Dendritic cell treated with granulocyte-macrophage colony-stimulating factor and Interleukin-4, amounts not matched to agents 40 ng/mL and 50 ng/mL, for 4 days (primary cell): Measurements from ENCODE around the gene HLCS.

ENCODE experiments used
- H3K27ac Mint-ChIP-seq: one replicate; pipeline ENCODE4 v1.8.0; 2022; ENCODE audit warnings: mild to moderate bottlenecking, mixed read lengths
- H3K27me3 Mint-ChIP-seq: one replicate; pipeline ENCODE4 v1.8.0; 2022; ENCODE audit warnings: mild to moderate bottlenecking, mixed read lengths
- H3K36me3 Mint-ChIP-seq: one replicate; pipeline ENCODE4 v1.8.0; 2022; ENCODE audit warnings: low read depth, mixed read lengths
- H3K4me1 Mint-ChIP-seq: one replicate; pipeline ENCODE4 v1.8.0; 2022; ENCODE audit warnings: low read depth, mixed read lengths
- H3K4me3 Mint-ChIP-seq: one replicate; pipeline ENCODE4 v1.8.0; 2022; ENCODE audit warnings: mild to moderate bottlenecking, moderate library complexity, mixed read lengths
- H3K9me3 Mint-ChIP-seq: one replicate; pipeline ENCODE4 v1.8.0; 2022; ENCODE audit warnings: mixed read lengths
- intact Hi-C: fragments of 100-400 bp; cut with micrococcal nuclease; formaldehyde crosslinking; loops from one replicate; pipeline ENCODE4 v1.15.0; 2022

HLCS gene

DNA sequence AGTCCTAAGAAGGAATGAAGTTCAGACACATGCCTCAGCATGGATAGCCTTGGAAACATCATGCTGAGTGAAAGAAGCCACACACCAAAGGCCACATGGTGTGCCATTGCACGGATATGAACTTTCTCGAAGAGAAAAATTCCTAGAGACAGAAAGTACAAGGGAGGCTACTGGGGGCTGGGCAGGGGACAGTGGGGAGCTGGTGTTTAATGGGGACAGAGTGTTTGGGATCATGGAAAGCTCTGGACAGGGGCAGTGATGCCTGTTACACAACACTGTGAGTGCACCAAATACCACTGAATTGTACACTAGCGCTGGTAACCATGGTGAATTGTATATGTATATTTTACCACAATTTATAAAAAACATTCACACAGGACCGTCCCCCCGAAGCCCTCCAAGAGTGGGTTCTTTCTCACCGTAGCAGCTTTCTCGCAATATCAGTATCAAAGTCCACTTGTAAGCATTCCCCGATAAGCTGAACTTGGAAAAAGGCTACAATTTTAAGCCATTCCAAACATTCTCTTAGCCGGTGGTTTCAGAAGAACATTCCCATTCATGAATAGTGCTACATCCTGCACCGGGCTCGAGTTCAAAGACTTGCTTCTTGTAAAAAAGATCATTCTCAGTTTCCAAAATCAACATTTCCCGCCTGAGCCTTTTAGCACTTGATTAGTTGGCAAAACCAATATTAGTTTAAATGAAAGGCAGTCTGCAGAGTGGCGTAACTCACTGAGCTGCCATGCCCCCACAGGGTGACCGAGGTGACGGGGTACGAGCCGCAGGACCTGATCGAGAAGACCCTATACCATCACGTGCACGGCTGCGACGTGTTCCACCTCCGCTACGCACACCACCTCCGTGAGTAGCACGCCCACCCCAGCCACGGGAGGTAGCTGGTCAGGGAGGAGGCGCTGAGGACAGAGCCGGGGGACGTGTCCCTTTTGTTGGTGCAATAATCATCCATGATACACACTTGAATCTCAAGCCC lies 235.9 kb downstream of the HLCS start:
- Mint-ChIP-seq H3K36me3 (no peaks in the 10 kb centered on the region), H3K27me3 (peaks cover 9% of the 10 kb centered on the region), H3K4me1 (no peaks in the 10 kb centered on the region), H3K27ac (no peak overlapping the region), H3K9me3 (no peaks in the 10 kb centered on the region), H3K4me3 (no peak overlapping the region)
- intact Hi-C loops, result no loop called here

GRCh38 chr21:36729310-36729970 lies 237.0 kb downstream of the HLCS start:
- Mint-ChIP-seq H3K27me3 (peaks cover 8% of the 10 kb centered on the region), H3K36me3 (no peaks in the 10 kb centered on the region), H3K9me3 (no peaks in the 10 kb centered on the region), H3K4me1 (no peaks in the 10 kb centered on the region), H3K27ac (no peak overlapping the region), H3K4me3 (no peak overlapping the region)
- intact Hi-C loops, result no loop called here

DNA sequence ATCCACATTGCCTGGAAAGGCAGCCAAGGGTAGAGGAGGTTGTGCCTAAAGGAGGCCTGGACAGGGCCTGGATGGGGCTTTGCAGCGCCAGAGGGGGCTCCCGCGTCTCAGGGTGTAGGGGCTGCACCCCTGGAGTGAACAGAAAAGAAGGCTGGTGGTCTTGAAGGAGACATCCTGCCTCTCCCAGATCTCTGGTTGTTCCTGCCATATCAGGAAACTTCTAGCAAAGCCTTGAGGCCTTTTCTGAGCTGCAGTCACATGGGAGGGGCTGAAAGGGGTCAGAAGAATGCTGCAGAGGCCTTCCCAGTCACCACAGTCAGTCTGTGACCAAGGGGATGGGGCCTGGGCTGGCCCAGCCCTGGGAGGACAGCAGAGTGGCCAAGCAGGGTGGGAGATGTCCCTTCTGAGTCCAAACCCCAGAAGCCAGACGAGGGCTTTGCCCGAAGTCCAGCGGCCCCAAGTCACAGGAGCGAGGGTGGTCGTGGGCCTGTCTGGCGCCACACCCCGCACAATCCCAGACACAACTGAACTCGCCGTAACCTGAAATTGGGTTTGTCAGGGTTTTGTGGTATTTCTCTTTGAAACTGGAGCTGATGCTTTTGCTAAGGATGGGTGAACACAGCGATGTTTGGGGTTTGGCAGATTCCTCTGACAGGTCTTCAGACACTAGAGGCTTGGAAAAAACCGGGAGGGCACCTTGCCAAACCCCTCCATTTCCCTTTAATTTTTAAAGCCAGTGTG lies 237.9 kb downstream of the HLCS start:
- H3K27me3 Mint-ChIP-seq, result peaks cover 9% of the 10 kb centered on the region
- no peaks in the 10 kb centered on the region for H3K36me3 Mint-ChIP-seq
- H3K9me3 Mint-ChIP-seq, result no peaks in the 10 kb centered on the region
- no peak overlapping the region for H3K4me3 Mint-ChIP-seq
- H3K4me1 Mint-ChIP-seq, result no peaks in the 10 kb centered on the region
- H3K27ac Mint-ChIP-seq, result no peak overlapping the region
- intact Hi-C loops, result no loop called here

DNA sequence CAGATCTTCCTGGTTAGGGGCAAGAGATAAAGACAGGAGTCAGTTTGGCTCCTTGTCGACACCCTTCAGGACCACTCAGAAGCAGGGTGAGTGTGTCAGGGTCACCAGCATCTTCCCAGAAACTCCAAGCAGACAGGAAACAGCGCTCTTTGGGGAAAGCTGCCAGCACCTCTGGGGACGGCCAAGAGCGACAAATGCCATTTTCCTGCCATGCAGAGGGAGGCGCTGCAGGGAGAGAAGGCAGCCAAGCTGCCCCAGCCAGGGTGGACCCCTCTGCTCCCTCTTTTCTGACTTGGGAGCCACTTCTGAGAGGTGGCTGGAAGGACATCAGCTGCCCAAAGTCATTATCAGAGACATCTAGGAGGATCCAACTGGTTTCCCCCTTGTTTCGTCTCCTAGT lies 238.6 kb downstream of the HLCS start:
- no peak overlapping the region for H3K27ac Mint-ChIP-seq
- no peaks in the 10 kb centered on the region for H3K4me1 Mint-ChIP-seq
- H3K4me3 Mint-ChIP-seq, result no peak overlapping the region
- peaks cover 11% of the 10 kb centered on the region for H3K27me3 Mint-ChIP-seq
- no peaks in the 10 kb centered on the region for H3K9me3 Mint-ChIP-seq
- H3K36me3 Mint-ChIP-seq, result no peaks in the 10 kb centered on the region
- intact Hi-C loops, result no loop called here

GRCh38 chr21:36725793-36726386 lies 240.6 kb downstream of the HLCS start:
- Mint-ChIP-seq H3K9me3 (no peaks in the 10 kb centered on the region), H3K27me3 (peaks cover 14% of the 10 kb centered on the region), H3K36me3 (no peaks in the 10 kb centered on the region), H3K4me3 (no peak overlapping the region), H3K27ac (no peak overlapping the region), H3K4me1 (no peaks in the 10 kb centered on the region)
- intact Hi-C loops, result no loop called here

- intact Hi-C loops, result no loop called here
- Mint-ChIP-seq H3K36me3 (no peaks in the 10 kb centered on the region), H3K9me3 (no peaks in the 10 kb centered on the region), H3K4me1 (no peaks in the 10 kb centered on the region), H3K4me3 (no peak overlapping the region), H3K27ac (no peak overlapping the region), H3K27me3 (peaks cover 19% of the 10 kb centered on the region)
These were observed 241.8 kb downstream of the HLCS start for GRCh38 chr21:36724660-36725059.

DNA sequence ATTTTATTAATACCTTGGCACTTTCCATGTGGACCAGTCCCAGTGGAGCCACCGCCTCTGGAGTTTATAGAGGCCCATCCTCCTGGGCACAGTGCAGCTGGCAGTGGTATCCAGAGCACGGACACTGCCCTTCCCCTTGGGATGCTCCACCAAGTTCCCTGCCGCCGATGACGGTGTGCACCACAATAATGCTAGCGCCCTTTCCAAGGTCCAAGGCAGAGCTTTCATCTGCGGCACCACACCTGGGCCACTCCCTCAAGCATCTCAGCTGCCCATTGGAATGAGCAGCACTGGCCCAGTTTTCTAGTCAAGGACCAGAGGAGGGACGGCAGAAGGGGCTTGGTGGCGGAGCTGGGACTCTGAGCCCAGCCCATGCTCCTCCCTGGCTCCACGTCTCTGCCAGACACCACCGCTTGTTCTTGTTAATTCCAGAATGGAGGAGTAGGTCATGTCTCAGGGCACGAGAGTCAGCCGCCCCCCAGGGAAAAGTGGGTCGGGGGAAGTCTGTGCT lies 243.0 kb downstream of the HLCS start:
- H3K4me3 Mint-ChIP-seq, result no peak overlapping the region
- no peaks in the 10 kb centered on the region for H3K36me3 Mint-ChIP-seq
- no peaks in the 10 kb centered on the region for H3K9me3 Mint-ChIP-seq
- H3K4me1 Mint-ChIP-seq, result no peaks in the 10 kb centered on the region
- no peak overlapping the region for H3K27ac Mint-ChIP-seq
- intact Hi-C loops, result no loop called here
- H3K27me3 Mint-ChIP-seq, result peaks cover 24% of the 10 kb centered on the region

DNA sequence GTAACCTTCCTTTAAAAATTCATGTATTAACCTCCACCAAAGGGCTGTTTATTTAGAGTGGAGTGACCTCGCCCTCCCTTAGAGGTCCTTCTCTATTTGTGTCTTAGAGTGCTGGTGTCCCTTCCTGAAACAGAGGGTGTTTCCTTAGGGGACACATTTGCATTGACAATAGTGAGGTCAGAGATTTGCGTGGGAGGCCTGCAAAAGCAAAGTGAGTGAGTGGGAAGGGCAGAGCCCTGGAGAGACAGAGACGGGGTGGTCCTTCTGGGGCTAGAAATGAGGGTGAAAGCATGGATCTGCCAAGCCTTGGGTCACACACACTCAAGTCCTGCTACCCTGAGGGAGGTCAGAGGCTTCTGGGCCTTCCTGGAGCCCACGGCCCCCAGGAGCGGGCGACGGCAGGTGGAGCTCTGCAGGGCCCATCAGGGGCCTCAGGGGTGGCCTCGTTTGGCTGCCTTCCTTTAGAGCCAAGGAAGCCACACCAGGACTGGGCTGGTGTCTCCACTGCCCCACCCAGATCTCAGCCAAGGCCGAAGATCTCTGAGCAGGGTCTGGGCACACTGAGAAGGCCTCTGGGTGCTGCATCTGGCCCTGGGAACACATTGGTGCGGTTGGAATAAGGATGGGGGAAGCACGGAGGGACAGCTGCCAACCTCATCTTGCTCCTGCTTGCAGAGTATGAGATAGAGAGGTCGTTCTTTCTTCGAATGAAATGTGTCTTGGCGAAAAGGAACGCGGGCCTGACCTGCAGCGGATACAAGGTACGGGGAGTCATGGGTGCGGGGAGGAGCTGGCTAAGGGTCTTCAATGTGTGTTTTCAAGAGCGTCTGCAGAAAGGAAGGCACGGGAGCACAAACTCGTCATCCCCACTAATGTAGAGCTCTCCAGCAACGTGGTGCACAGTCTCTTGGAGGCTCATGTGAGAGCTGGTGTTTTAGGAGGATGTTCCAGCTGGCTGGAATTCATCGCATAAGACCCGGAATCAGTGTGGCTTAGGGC lies 243.8 kb downstream of the HLCS start:
- intact Hi-C loops, result no loop called here
- Mint-ChIP-seq H3K27me3 (peaks cover 28% of the 10 kb centered on the region), H3K4me1 (no peaks in the 10 kb centered on the region), H3K4me3 (no peak overlapping the region), H3K36me3 (no peaks in the 10 kb centered on the region), H3K9me3 (no peaks in the 10 kb centered on the region), H3K27ac (no peak overlapping the region)

GRCh38 chr21:36721817-36722216 lies 244.7 kb downstream of the HLCS start:
- Mint-ChIP-seq H3K27ac (no peak overlapping the region), H3K27me3 (peaks cover 34% of the 10 kb centered on the region), H3K4me1 (no peaks in the 10 kb centered on the region), H3K36me3 (no peaks in the 10 kb centered on the region), H3K4me3 (no peak overlapping the region), H3K9me3 (no peaks in the 10 kb centered on the region)
- intact Hi-C loops, result no loop called here

DNA sequence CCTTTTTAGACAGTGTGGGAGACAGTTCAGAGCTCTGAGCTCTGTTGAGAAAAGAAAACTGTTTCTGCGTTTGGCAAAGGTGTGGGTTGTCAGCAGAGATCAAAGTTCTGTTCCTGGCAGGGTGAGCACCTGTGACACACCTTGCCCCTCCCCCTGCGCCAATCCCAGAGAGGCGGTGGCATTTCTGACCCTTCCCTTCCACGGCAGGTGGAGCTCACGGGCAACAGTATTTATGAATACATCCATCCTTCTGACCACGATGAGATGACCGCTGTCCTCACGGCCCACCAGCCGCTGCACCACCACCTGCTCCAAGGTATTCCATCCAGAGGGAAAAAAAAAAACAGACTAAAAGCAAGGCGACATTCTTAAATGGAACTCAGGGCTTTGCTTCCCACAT lies 246.9 kb downstream of the HLCS start:
- Mint-ChIP-seq H3K27me3 (peaks cover 50% of the 10 kb centered on the region), H3K4me1 (no peaks in the 10 kb centered on the region), H3K9me3 (no peaks in the 10 kb centered on the region), H3K4me3 (no peak overlapping the region), H3K27ac (no peak overlapping the region), H3K36me3 (no peaks in the 10 kb centered on the region)
- intact Hi-C loops, result no loop called here

DNA sequence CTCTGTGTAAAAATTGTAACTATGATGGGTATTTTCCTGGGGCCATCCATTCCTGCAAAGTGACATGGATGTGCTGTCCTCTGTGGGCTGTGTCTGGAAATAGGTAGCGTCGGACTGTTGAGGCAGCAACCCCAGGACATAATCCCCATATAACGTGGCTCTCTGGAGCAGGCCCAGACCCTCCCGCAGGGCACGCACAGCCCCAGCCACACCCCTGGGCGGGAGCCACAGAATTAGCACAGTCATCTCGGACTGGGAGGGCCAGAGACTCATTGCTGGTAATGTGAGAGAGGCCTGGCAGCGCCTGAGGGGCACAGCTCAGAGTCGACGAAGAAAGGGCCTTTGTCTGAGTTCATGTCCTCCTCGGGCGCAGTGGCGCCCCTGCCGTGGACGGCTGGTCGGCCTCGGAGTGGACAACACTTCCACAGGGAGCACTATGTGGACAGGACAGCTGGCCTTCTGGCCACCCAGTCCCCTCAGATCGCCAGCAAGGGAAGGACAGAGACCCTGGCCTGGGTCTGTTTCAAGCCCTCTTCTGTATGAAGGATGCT lies 247.4 kb downstream of the HLCS start:
- Mint-ChIP-seq H3K36me3 (no peaks in the 10 kb centered on the region), H3K9me3 (no peaks in the 10 kb centered on the region), H3K4me1 (no peaks in the 10 kb centered on the region), H3K27ac (no peak overlapping the region), H3K4me3 (no peak overlapping the region), H3K27me3 (peaks cover 56% of the 10 kb centered on the region)
- intact Hi-C loops, result no loop called here

DNA sequence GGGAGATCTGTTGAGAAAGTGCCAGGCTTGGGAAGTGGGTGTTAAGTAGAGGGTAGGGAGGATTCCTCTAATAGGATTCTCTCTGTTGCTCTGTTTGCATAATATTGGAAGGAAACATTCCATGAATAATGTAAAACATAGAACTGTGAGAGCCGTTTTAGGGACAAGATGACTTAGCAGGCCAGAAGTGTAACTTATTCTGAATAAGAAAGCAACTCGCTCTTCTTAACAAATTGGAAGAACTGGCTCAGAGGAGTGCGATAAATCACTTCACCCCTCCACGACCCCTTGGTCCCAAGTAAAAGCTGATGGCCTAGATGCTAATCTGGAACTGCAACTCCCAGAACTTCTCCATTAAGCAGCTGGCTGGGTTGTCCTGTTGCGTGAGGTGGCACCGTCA lies 248.5 kb downstream of the HLCS start:
- Mint-ChIP-seq H3K9me3 (no peaks in the 10 kb centered on the region), H3K4me1 (no peaks in the 10 kb centered on the region), H3K27ac (no peak overlapping the region), H3K4me3 (no peak overlapping the region), H3K36me3 (no peaks in the 10 kb centered on the region), H3K27me3 (peaks cover 63% of the 10 kb centered on the region)
- intact Hi-C loops, result no loop called here
